ENCODE measurements around the gene MMP28.
"Not testable (repeated sequence)": the region's sequence is repeated elsewhere in the genome, so short reads cannot be mapped to it uniquely, and the experiment has no call there.

MMP28 gene

DNA sequence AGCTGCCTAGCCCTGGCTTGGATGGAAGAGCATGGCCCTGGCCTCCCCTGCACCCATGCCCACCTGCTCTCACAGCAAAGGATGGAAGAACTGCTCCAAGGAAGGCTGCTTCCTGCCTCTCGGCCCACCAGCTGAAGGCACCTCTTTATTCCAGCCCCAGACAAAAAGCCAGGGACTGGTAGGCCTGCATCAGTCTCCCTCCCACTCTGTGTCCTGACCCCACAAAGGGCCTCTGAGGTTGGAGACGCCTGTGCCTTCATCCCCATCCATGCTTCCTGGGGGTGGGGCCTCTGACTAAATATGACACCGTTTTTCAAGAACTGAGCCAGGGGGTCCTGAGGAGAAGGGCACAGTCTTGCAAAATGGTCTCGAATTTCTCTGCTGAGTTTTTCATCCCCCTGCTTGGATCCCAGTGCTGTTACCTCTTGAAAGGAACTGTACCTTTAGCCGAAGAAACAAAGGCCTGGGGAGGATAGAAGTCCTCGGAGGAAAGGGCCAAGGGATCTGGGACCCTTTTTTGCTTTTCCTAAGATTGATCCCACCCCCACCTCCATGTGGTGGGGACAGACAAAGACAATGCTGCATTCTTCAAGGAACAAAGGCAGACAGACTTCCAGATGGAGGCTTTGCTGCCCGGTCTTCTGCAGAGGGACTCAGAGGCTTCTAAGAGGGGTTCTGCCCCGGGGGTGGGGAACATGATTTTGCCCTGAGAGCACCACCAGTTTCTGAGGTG lies 29.5 kb downstream of the MMP28 start:
- DNase-seq: no peak

DNA sequence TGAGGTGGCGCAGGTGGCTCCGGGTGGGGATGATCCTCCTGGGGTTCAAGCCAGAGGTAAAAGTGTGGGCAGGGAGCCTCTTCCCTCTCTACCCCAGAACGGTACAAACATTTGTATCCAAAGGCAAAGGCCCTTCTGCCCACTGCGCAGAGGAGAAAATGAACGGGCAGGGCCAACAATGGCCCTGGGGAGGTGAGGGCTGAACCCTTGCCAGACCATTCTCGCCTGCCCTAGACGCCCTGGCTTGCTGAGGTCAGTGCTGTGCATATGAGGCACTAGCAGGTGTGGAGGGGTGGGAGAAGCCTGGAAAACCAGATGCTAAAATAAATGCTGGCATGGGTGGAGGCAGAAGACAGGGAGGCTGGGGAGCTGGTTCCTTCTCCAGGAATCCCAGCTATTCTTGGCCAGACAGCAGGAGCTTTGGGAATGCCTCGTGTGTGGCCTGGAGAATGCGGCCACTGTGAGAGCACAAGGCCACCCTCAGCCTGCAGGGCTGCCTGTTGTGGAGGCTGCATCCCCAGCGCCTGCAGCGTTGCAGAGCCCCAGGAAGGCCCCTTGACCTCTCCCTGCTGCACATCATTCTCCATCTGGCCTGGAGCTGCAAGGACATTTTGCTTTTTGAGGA lies 30.2 kb downstream of the MMP28 start:
- no peak for DNase-seq

DNA sequence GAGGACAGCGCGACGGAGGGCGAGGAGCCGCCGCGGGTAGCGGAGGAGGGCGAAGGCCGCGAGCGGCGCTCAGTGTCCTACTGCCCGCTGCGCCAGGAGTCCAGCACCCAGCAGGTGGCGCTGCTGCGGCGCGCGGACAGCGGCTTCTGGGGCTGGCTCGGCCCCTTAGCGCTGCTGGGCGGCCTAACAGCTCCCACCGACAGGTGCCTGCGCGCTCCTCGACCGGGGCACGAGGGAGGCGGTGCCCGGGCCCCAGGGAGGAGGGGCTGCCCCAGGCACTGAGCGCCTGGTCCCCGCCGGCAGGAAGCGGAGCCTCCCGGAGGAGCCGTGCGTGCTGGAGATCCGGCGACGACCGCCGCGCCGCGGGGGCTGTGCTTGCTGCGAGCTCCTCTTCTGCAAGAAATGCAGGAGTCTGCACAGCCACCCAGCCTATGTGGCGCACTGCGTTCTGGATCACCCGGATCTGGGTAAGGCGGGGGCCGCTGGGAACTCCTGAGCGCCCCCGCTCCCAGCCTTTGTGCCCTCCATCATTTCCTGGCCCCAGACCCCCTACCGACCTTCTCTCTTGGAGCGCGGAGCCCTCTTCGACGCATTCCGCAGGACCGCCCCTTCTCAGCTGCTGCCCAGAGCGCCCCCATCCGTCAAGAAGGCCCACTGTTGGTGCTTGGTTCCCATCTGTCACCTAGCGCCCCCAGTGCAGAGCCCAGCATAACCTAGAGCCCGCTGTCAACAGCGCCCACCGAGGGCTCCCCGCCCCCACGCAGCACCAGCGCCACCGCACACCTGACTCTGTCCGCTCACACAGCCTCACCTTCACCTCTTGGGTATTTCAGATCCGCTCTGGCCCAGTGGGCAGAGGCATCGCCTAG lies 31.1 kb downstream of the MMP28 start:
- peak; percentile 69 for DNase-seq

DNA sequence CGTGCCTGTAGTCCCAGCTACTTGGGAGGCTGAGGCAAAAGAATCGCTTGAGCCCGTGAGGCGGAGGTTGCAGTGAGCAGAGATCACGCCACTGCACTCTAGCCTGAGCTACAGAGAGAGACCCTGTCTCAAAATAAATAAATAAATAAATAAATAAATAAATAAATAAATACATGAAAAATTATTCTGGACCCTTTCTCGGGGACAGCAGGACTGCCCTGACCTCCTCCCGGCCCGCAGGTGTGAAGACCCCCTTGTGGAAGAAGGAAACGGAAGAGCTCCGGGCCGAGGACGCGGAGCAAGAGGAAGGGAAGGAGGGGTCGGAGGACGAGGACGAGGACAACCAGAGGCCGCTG lies 31.7 kb downstream of the MMP28 start:
- DNase-seq: no peak

DNA sequence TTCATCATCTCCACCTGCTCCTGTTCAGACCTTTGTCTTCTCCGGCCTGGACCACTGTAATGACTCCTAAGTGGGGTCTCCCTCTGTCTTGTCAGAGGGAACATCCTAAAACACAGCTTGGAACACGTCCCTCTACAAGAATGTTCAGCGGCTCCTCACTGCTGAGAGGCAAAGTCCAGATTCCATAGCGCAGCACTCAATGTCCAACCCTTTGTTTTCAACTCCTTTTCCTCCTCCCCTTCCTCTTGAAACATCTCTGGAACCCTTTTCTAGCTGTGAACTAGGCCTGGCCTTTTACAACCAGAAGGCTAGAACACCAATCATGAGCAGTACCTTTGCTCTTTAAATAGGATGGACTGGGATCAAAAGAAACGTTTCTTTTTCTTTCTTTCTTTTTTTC lies 33.8 kb downstream of the MMP28 start:
- DNase-seq: no peak

DNA sequence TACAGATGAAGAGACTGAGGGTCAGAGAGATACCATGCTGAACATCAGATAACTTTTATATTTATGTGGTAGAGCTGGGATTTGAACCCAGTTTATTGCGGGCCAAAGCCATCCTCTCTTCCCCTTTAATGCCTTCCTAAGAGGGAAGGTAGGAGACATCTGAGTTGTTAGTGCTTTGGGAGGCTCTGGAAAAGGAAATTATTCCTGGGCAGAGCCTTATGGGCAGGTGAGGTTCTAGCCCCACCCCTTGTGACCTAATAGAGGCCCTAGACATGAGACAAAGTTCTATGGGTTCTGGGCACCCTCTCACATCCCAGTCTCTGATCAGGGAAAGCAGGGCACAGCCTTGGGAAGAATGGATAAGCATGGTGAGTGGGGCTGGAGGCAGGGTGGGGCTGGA lies 34.9 kb downstream of the MMP28 start, which contains the start of gene C17orf50:
TSS of gene C17orf50 (plus strand) at position 301 of the 400 bp plus-strand sequence. CDS start at position 356, 55 bp downstream.
- DNase-seq: no peak

DNA sequence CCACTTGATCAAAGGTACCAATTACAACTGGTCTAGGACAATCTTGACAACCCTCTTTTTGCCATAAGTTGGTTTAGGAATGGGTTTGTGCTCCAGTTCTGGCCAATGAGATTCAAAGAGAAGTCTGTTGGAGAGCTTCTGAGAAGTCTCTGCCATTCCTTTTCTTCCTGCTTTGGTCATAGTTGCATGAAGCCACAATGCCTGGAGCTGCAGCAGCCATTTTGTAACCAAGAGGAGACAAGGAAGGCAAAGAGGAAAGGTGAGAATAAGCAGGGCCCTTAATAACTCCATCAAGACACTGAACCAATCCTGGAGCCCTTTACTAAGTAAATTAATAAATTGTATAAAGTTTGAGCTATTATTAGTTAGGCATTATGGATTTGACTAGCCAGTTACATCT lies 38.2 kb downstream of the MMP28 start:
- DNase-seq: no peak

DNA sequence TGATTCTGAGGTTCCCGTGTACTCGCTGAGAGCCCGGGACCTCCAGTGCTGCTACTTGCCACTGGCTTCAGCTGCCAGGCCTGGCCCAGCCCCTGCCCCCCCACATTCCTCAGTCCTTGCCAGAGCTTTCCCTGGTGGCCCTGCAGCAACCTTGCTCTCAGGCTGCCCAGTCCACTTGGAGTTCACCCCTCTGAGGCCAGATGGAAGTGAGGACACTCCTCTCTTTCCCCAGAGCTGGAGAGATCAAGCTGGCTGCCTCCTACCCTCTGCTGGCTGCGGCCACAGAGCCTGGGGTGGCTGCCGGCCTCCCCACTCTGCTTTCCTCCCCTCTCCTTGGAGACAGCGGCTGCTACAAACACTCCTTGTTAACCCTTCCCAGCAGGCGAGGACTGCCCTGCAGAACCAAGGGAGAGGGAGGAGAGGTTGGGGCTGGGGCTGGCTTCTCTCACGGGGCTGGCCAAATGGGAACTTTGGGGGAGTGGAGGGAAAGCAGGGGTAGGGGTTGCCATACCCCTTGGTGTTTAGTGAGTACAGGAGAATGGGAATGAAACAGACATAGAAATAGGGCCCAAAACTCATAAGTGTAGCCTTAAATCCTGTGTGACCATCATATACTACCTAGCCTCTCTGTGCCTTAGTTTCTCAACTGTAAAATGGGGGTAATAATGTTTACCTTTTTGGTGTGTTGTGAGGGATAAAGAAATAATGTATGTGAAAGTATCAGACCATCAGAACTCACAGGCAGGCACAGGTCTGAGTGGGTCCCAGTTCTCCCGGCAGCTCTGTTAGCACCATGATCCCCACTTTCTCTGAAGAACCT lies 42.3 kb downstream of the MMP28 start, which contains the start of gene GAS2L2:
TSS of gene GAS2L2 (minus strand) at position 295 of the 820 bp plus-strand sequence. CDS start 389 bp downstream, outside the sequence.
- DNase-seq: no peak

DNA sequence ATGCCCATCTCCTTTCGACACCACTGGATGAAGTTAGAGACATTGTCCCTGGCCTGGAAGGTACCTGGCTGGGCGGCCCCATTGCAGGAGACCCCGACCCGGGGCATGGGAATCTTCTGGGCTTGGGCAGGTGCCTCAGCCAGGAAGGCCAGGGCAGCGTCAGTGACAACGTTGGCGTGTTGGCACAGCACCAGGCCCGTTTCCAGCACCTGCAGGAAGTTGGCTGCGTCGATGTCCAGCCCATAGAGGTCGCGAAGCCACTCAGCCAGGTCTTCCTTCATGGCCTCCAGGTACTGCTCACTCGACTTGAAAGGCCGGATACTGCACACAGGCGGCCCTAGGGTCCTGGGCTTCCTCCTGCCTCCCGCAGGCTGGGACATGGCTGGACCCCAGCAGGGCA lies 43.0 kb downstream of the MMP28 start:
- DNase-seq: peak; percentile 27

DNA sequence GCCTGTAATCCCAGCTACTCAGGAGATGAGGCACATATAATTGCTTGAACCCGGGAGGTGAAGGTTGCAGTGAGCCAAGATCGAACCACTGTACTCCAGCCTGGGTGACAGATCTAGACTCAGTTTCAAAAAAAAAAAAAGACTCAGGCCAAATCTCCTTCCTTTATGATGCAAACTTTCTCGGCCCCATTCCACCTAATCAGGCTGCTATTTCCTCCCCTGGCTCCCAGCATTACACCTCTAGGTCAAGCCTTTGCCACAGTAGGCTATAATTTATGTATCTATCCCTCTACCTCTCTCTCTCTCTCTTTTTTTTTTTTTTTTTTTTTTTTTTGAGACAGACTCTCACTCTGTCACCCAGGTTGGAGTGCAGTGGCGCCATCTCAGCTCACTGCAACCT lies 43.9 kb downstream of the MMP28 start:
- DNase-seq: not testable (repeated sequence)

DNA sequence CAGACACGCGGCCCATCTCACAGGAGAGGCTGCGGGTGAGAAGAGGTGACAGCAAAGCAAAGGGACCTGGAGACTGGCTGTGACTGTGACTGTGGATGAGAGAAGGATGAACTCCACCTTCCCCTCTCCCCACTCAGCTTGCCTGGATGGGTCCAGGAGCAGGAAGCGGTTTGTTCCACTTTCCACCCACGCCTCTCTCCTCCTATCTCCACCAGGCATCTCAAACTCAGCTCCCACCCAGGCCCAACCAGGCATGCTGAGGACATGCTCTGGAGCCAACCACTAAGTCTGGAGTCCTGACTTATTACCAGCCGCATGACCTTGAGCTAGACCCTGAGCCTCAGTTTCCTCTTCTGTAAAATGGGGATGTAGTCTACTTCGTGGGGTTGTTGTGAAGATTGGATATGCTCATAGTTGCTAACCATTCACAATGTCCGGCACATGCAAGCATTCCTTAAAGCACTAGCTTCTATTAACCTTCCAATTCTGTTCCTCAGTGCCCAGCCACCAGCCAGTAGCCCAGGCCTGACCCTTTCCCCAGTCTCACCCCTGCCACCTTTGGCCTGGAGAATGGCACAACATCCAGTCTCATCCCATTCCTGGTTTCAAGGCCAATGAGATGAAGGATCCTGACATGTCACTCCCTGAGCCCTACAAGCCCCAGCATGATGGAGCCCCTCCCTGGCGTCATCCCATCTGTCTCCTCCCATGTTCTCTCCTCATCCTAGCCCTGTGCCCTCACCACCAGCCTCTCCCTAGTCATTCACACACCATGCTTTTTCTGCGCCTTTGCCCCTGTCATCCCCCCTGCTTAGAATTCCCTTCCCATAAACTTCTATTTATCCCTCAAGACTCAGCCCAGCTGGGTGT lies 44.7 kb downstream of the MMP28 start:
- DNase-seq: no peak

DNA sequence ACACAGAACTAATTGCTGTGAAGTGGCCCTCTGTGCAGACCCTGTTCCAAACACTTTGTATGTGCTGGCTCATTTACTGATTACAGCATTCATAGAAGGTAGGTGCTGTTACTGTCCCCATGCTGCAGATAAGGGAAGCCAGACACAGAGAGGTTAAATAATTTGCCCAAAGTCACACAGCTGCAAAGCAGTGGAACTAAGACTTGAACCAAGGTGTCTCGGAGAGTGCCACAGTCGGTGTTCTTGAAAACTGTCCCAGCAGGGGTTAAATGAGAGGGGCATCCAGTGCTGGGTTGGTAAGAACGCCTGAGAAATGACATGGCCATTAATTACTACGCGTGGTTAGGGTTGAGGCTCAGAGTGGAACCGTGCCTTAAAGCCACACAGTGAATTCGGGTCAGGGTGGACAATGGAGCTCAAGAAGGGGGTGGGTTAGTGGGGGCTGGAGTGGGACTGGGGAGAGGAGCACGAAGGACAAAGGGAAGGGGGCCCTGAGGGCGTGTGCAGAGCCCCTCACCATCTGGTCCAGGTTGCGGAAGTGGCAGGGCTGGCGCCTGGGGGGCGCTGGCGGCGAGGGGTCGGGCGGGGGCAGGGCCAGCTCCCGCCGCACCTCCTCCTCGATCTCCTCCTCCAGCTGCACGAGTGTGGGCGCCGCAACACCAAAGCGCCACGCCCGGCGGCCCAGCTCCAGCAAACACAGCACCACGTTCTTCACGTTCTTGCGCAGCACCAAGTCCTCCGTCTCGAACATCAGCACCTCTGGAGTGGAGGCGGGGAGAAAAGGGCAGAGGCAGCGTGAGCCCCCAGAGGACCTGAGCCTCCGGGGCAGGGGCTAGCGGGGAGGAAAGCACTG lies 45.7 kb downstream of the MMP28 start:
- DNase-seq: no peak

DNA sequence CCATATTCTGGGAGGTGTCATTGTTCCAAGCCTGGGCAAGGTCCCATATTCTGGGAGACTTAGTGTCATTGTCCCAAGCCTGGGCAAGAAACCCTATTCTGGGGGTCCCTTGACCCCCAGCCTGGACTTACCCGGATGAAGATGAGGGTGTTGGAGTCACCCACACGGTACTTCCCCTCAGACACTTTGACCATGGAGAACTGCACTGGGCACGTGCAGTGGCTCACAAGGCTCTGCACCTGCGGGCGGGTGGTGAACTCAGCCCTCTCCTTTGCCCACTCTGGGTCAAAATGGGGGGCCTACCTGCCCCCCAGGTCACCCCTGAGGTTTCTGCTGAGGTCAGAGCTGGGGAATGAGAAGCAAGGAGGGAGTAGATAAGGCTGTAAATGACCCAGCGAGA lies 46.5 kb downstream of the MMP28 start:
- no peak for DNase-seq

DNA sequence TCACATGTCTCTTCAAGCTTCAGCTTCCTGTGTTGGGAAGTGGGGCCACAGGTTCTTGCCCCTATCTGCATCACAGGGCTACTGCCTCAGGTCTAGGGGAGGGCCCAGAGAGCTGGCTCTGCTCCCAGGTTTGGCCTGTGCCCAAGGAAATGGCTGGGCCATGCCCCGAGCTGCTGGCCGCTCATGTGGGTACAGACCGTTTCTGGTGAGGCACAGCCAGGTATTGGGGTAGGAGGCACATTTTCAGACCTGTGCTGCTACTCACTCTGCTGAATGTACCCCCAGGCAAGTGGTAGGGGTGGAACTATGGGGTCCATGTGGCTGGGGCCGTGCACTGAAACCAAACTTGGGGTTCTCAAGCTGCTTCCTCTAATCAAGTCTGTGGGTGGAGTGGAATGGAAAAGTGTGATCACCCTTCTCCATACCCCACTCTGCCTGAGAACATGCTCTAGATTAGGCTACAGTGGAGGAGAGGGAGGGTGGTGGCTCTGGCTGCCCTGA lies 47.0 kb downstream of the MMP28 start:
- DNase-seq: no peak

DNA sequence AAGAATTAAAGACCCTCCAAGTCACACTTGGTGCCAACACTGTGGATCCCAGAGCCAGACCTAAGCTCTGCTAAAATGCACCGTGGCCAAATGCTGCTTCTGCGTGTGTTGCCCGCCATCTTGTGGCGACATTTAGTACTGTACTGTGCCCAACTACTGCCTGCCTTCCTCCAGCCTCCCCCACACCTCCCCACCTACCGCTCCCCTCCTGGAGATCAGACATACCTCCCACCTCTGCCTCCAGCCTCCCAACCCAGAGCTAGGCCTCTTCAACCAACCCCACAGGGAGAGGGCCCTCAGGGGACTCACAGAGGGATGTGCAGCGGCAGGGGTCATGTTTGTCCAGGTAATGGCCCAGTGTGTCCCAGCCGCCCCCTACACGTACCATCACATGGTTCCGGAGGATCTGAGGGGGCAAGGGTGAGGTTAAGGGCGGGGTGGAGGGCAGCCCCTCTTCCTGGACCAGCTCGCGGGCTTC lies 47.9 kb downstream of the MMP28 start:
- peak; percentile 18 for DNase-seq

DNA sequence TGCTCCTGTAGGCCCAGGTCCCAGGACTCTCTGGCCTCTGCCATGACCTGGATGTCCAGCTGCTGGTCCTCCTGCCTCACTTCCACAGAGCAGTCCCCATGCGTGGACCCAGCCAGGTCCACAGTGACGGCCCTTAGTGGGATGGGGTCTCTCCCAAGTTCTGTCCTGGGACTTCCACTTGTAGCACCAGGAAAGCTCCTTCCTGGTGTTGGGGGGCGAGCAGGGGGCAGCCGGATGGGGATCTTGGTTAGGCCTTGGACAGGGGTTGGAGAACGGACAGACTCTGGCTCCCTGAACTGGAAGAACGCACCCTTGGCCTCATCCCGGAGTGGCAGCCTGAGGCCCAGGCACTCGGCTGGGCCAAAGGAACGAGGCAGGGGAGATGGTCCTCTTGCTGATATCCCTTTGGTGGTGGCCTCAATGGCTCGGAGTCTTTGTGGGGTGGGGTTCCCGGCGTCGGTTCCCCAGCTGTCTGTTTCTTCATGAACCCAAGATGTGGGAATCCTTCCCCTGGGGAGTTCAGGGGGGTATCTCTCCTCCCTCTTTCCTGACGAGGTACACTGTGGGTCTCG lies 49.6 kb downstream of the MMP28 start:
- no peak for DNase-seq

DNA sequence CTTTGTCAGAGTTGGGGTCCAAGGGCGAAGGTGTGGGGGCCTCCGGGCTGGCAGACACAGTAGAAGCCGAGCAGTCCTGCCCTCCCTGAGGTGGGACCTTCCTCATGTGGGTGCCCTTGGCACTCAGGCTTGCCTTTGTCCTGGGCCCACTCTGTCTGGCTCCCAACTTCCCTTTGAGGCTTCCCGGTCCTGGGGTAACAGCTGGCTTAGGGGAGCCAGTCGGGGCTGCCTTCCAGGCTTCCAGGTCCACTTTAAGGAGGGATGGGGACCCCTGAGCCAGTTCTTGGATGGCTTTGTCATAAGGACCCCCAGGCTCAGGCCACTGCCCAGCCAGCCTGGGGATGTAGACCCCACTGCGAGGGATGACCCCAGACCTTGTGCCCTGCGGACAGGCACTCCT lies 50.2 kb downstream of the MMP28 start:
- no peak for DNase-seq

DNA sequence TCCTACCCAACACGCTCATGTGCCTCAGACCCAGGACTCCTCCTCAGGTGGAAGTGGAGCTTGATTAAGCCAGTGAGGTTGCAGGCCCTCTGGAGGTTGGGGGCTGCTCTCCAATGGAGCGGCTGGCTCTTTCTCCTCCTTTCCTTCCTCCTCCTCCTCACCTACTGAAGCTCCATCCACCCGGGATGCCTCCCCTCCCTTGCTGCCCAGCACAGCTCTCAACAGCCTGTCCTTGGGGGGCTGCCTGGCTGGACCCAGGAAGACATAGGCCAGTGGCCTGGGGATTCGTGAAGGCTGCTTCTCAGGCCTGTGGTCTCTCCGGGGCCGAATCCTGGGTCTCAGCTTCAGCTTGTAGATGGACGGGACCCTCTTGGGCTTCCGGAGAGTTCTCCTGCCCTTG lies 50.6 kb downstream of the MMP28 start:
- DNase-seq: no peak

DNA sequence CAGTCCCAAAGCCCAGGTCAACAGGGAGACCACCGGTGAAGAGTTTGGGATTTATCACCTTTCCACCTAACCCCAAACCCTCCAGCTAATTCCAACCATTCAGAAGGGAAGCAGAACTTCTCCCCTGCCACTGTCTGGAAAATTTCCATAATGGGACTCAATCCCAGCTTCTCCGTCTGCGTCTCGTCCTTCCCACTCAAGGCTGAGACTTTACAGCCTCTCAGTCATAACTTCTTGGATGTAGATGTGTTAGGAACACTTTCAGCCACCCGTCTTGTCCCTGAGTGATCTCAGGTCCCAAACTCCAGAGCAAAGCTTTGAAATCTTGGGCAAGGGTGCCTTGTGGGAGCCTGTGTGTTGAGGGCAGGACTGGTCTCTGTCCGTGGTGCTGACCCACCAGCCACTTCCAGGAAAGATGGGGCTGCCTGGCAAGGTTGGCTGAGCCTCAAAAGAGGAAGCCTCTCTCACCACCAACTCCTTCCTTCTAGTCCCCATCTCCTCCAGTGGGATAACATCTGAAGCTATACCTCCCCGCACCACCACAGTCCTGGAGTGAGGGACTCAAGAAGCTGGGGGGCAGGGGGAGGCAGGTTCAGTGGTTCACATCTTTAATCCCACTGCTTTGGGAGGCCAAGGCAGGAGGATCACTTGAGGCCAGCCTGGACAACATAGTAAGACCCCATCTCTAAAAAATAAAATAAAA lies 51.7 kb downstream of the MMP28 start:
- no peak for DNase-seq

All from SHP77 treated with DMSO at 0.1 percent for 48 hours (cell line).